Gastroesophageal sphincter (tissue), 4 donors: ENCODE data around the gene TBC1D13. TPM values are rescaled to one million over a fixed set of nuclear protein-coding genes. Genes with fewer than 3 reads are reported as not detected.
A peak's percentile ranks its signal among the peaks of the same experiment; 100 is the strongest.
"Not testable (repeated sequence)": the region's sequence is repeated elsewhere in the genome, so short reads cannot be mapped to it uniquely, and the experiment has no call there.

ENCODE experiments used
- ATAC-seq: fragments of 150-250 bp; one replicate; pipeline ENCODE4 v1.9.1; 2016; ENCODE audit warnings: mild to moderate bottlenecking, moderate library complexity
- H3K27ac ChIP-seq, 4 donors: fragments of 200-600 bp; sonication (generic) in 3 of 4; 1 replicate in 3 of 4; 2 replicates in 1 of 4; pipeline ENCODE4 v1.5.1; 2016 to 2019
- H3K27me3 ChIP-seq: fragments of 200-600 bp; sonication (generic); one replicate; pipeline ENCODE4 v1.5.1; 2019
- H3K36me3 ChIP-seq, 2 donors: fragments of 200-600 bp; sonication (generic); one replicate each; pipeline ENCODE4 v1.5.1; 2019; ENCODE audit warnings: control low read depth in 1 of 2
- H3K4me1 ChIP-seq, 3 donors: fragments of 200-600 bp; sonication (generic); 1 replicate in 2 of 3; 2 replicates in 1 of 3; pipeline ENCODE4 v1.5.1; 2016 to 2019; ENCODE audit warnings: control low read depth in 2 of 3
- H3K4me3 ChIP-seq, 2 donors: fragments of 200-600 bp; sonication (generic); one replicate each; pipeline ENCODE4 v1.5.1; 2019; ENCODE audit warnings: mild to moderate bottlenecking in 1 of 2, moderate library complexity in 1 of 2
- H3K9me3 ChIP-seq, 3 donors: fragments of 200-600 bp; sonication (generic); one replicate each; pipeline ENCODE4 v1.5.1; 2017 to 2019; ENCODE audit warnings: control low read depth in 2 of 3
- EP300 ChIP-seq: sonication (generic); formaldehyde crosslinking; IDR thresholded peaks from one replicate; pipeline ENCODE4 v1.6.1; 2017; ENCODE audit warnings: antibody characterized with exemption, mild to moderate bottlenecking
- POLR2A ChIP-seq, 2 donors: fragments of 450-650 bp; IDR thresholded peaks; one replicate each; pipeline ENCODE4 v1.6.1; 2017; ENCODE audit warnings: antibody characterized with exemption in 2 of 2, mild to moderate bottlenecking in 2 of 2, moderate library complexity in 1 of 2
- POLR2AphosphoS5 ChIP-seq: sonication (generic); formaldehyde crosslinking; IDR thresholded peaks from one replicate; pipeline ENCODE4 v1.6.1; 2017; ENCODE audit warnings: antibody characterized with exemption
- WGBS, 2 donors: methylation state at CpG; one replicate each; pipeline ENCODE4 v1.1.5; 2018; ENCODE audit warnings: low coverage in 1 of 2; 5-methylcytosine and 5-hydroxymethylcytosine counted together
- total RNA-seq, 4 donors: library from RNA; depleted of rRNA; stranded (reverse); fragments of >200 nt; gene quantifications; one replicate each; pipeline ENCODE4 v1.1.0, GENCODE V29; 2016
- TF ChIP-seq, protein P1 (sequence below), 4 experiments: fragments of 200-600 bp in 2 of 4; fragments of 450-650 bp in 2 of 4; sonication (generic) in 1 of 4; IDR thresholded peaks; one replicate each; pipeline ENCODE4 v1.5.1; 2017 to 2019; ENCODE audit warnings: antibody characterized with exemption in 4 of 4, mild to moderate bottlenecking in 2 of 4, moderate library complexity in 2 of 4

The TBC1D13 gene
- total RNA-seq, 4 donors from 2014 or later = 13.2 to 40.9 (median 17.7) TPM

DNA sequence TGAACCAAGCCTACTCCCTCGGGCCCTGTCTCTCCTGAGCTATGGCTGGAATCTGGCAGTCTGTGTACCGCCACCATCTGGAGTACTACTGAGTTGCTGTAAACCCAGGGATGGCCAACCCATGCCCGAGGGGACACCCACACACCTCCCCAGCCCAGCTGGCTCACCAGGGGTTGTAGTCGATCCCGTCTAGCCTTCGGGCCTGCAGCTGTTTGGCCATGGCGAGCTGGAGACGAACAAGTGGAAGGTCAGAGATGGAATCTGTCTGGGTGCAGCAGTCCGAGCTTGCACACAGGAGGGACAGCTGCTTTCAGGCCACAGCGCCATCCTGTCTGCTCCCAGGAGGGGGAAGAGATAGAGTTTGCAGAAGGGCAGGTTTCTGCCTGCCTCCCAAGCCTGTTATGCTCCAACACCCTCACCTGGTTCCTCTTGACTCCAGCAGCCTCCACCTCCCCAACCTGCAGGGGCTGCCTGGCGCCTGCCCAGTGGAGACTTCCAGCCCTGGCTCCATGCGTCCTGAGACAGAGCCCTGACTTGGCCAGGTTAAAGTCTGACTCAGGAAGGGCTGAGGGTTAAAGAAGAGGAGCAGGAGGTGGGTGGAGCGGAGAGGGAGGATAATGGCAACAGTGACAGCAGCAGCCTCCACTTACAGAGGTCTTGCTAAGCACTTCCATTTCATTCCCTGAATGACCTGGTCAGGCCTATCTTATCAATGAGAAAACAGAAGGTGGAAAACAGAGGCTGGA, 58.3 kb downstream of the TBC1D13 start:
- H3K4me1 ChIP-seq = no peaks in the 10 kb centered on the region
- H3K36me3 ChIP-seq = peaks cover 0 to 17% of the 10 kb centered on the region in 2 donors
- H3K4me3 ChIP-seq = no peak overlapping the region
- ATAC-seq = no peak
- 100% methylated on average over 1 of the region's 13 CpGs; no CpG with 5 or more reads in 1 of the 2 donors for WGBS, 2 donors
- no peak overlapping the region for H3K27ac ChIP-seq
- no peak for TF ChIP-seq EP300
- no peaks in the 10 kb centered on the region for H3K27me3 ChIP-seq
- no peaks in the 10 kb centered on the region for H3K9me3 ChIP-seq

DNA sequence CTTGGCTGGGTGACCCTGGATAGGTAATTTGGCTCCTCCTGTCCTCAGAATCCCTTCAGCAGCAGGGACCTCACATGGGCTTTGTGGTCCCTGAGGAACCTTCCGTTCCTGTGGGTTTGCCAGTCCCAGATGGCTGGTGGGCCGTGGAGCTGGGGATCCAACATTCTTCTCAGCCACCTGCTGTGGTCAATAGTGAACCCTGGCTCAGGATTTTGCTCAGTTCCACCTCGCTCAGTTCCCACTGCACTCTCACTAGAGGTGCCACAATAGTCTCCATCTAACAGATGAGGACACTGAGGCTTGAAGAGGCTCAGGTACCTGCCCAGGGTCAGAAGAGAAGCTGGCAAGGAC, 59.6 kb downstream of the TBC1D13 start:
- peaks cover 0 to 16% of the 10 kb centered on the region in 2 donors for H3K36me3 ChIP-seq
- peaks cover 0 to 7% (median 0%) of the 10 kb centered on the region in 3 donors for H3K9me3 ChIP-seq
- no peak for ATAC-seq
- TF ChIP-seq POLR2A (IDR thresholded peaks at IDR 0.05) (no peak), POLR2AphosphoS5 (no peak), EP300 (no peak)
- TF ChIP-seq, protein P1, sequence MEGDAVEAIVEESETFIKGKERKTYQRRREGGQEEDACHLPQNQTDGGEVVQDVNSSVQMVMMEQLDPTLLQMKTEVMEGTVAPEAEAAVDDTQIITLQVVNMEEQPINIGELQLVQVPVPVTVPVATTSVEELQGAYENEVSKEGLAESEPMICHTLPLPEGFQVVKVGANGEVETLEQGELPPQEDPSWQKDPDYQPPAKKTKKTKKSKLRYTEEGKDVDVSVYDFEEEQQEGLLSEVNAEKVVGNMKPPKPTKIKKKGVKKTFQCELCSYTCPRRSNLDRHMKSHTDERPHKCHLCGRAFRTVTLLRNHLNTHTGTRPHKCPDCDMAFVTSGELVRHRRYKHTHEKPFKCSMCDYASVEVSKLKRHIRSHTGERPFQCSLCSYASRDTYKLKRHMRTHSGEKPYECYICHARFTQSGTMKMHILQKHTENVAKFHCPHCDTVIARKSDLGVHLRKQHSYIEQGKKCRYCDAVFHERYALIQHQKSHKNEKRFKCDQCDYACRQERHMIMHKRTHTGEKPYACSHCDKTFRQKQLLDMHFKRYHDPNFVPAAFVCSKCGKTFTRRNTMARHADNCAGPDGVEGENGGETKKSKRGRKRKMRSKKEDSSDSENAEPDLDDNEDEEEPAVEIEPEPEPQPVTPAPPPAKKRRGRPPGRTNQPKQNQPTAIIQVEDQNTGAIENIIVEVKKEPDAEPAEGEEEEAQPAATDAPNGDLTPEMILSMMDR (IDR thresholded peaks at IDR 0.05) = no peak
- H3K27me3 ChIP-seq = no peaks in the 10 kb centered on the region
- WGBS, 2 donors = 100% methylated on average over 1 of the region's 3 CpGs; no CpG with 5 or more reads in 1 of the 2 donors
- no peak overlapping the region for H3K27ac ChIP-seq
- H3K4me3 ChIP-seq = no peak overlapping the region
- no peaks in the 10 kb centered on the region for H3K4me1 ChIP-seq

DNA sequence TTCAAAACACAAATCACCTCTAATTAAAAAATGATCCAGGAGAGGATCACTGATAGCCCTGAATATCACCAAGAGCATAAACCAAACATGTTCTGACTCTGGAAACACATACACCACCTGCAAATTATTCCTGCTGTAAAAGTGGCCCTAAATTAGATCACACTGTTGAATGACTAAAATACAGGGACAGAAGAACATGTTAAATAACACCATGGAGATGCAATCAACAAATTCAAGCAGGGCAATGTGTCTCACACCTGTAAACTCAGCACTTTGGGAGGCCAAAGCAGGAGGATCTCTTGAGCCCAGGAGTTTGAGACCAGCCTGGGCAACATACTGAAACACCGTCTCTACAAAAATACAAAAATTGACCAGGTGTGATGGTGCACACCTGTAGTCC, 60.8 kb downstream of the TBC1D13 start:
- WGBS, 2 donors = 83% methylated on average over 1 of the region's 1 CpG; no CpG with 5 or more reads in 1 of the 2 donors
- TF ChIP-seq EP300 = no peak
- TF ChIP-seq, protein P1 (IDR thresholded peaks at IDR 0.05) = no peak
- no peak for TF ChIP-seq POLR2AphosphoS5
- no peak for TF ChIP-seq POLR2A (IDR thresholded peaks at IDR 0.05)
- peaks cover 0 to 4% of the 10 kb centered on the region in 2 donors for H3K36me3 ChIP-seq
- H3K9me3 ChIP-seq = peaks cover 0 to 7% (median 0%) of the 10 kb centered on the region in 3 donors
- no peak overlapping the region for H3K27ac ChIP-seq
- H3K27me3 ChIP-seq = no peaks in the 10 kb centered on the region
- H3K4me1 ChIP-seq = no peaks in the 10 kb centered on the region
- H3K4me3 ChIP-seq = no peak overlapping the region
- ATAC-seq = no peak

DNA sequence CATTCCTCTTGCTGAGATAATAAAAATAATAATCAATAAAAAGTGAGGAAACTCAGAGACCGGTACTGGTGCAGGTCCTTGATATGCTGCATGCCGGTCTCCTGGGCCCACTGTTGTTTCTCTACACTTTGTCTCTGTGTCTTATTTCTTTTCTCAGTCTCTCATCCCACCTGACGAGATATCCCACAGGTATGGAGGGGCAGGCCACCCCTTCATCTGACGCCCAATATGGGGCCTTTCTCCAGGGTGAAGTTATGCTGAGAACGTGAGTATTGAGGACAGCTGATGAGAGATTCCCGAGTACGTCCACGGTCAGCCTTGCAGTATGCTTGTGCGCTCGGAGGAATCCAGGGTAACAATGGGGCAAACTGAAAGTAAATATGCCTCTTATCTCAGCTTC, 64.0 kb downstream of the TBC1D13 start:
- H3K27ac ChIP-seq, ATAC-seq: not testable (repeated sequence)
- WGBS, 2 donors = 90 to 96% methylated on average over 6 to 9 of the region's 10 CpGs

DNA sequence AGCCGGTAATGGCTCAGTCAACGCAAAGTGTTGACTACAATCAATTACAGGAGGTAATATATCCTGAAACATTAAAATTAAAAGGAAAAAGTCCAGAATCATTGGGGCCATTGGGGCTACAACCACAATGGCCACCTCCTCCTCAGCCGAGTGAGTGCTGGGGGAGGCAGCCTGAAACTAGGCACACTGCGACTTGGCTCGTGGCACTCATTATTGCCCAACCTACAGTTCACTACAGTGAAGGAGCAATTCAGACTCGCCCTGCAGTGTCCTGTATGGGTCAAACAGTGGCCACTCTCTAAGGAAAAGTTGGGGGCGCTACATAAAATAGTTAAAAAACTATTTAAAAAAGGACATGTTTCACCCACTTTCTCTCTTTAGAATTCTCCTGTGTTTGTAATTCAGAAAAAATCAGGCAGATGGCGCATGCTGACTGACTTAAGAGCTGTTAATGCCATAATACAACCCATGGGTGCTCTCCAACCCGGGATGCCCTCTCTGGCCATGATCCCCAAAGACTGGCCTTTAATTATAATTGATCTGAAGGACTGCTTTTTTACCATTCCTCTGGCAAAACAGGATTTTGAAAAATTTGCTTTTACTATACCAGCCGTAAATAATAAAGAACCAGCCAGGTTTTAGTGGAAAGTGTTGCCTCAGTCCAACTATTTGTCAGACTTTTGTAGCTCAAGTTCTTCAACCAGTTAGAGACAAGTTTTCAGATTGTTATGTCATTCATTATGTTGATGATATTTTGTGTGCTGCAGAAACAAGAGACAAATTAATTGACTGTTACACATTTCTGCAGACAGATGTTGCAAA, 64.9 kb downstream of the TBC1D13 start:
- WGBS, 2 donors = 72 to 81% methylated on average over 10 of the region's 10 CpGs
- H3K4me3 ChIP-seq, H3K4me1 ChIP-seq, H3K27me3 ChIP-seq, H3K9me3 ChIP-seq, ATAC-seq, H3K36me3 ChIP-seq, H3K27ac ChIP-seq: not testable (repeated sequence)
- TF ChIP-seq, protein P1 (IDR thresholded peaks at IDR 0.05) = peak in 3 of 4 experiments; percentile 43 to 56 (median 54)

More for the DNA sequence above, 64.0 kb downstream of the TBC1D13 start:
- not testable (repeated sequence) for H3K36me3 ChIP-seq, H3K27me3 ChIP-seq, H3K4me1 ChIP-seq, H3K9me3 ChIP-seq, H3K4me3 ChIP-seq

DNA sequence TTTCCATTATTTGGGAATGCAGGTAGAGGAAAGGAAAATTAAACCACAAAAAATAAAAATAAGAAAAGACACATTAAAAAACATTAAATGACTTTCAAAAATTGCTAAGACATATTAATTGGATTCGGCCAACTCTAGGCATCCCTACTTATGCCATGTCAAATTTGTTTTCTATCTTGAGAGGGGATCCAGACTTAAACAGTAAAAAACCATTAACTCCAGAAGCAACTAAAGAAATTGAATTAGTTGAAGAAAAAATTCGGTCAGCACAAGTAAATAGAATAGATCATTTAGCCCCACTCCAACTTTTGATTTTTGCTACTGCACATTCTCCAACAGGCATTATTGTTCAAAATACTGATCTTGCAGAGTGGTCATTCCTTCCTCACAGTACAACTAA, 65.6 kb downstream of the TBC1D13 start:
- ATAC-seq, H3K27me3 ChIP-seq, H3K4me3 ChIP-seq, H3K4me1 ChIP-seq, H3K9me3 ChIP-seq, H3K36me3 ChIP-seq, H3K27ac ChIP-seq: not testable (repeated sequence)
- WGBS, 2 donors = 80 to 92% methylated on average over 2 of the region's 2 CpGs

DNA sequence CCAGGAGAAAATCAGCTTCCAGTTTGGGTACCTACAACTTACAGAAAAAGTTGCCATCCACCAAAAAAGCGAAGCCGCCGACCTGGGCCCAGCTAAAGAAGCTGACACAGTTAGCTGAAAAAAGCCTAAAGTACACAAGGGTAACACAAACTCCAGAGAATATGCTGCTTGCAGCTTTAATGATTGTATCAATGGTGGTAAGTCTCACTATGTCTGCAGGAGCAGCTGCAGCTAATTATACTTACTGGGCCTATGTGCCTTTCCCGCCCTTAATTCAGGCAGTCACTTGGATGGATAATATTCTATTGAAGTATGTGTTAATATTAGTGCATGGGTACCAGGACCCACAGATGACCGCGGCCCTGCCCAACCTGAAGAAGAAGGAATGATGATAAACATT, 67.4 kb downstream of the TBC1D13 start:
- 79 to 87% methylated on average over 5 to 6 of the region's 6 CpGs for WGBS, 2 donors

DNA sequence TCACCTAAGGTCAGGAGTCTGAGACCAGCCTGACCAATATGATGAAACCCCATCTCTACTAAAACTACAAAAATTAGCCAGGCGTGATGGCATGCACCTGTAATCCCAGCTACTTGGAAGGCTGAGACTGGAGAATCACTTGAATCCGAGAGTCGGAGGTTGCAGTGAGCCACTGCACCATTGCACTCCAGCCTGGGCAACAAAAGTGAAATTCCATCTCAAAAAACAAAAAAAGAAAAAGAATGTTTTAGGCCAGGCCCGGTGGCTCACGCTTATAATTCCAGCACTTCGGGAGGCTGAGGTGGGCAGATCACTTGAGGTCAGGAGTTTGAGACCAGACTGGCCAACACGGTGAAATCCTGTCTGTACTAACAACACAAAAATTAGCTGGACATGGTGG, 71.4 kb downstream of the TBC1D13 start:
- H3K27me3 ChIP-seq, H3K9me3 ChIP-seq, H3K36me3 ChIP-seq, H3K27ac ChIP-seq, H3K4me1 ChIP-seq, ATAC-seq, H3K4me3 ChIP-seq: not testable (repeated sequence)
- WGBS, 2 donors = 69 to 80% methylated on average over 3 to 4 of the region's 7 CpGs

More for the DNA sequence above, 67.4 kb downstream of the TBC1D13 start:
- not testable (repeated sequence) for H3K4me1 ChIP-seq, H3K36me3 ChIP-seq, H3K27ac ChIP-seq, H3K27me3 ChIP-seq, H3K4me3 ChIP-seq, ATAC-seq, H3K9me3 ChIP-seq
